Upper lobe of left lung (tissue), 4 donors: ENCODE measurements around the gene LENG1.

Experiments used
- EP300 ChIP-seq, 4 donors: sonication (generic); formaldehyde crosslinking; IDR thresholded peaks; one replicate each; pipeline ENCODE4 v1.5.1; 2017; ENCODE audit warnings: antibody characterized with exemption in 4 of 4, control low read depth in 2 of 4
- POLR2A ChIP-seq, 4 donors: fragments of 450-650 bp; IDR thresholded peaks; one replicate each; pipeline ENCODE4 v1.5.1; 2016 to 2017; ENCODE audit warnings: antibody characterized with exemption in 4 of 4, mild to moderate bottlenecking in 2 of 4
- POLR2AphosphoS5 ChIP-seq, 2 donors: sonication (generic); formaldehyde crosslinking; IDR thresholded peaks; one replicate each; pipeline ENCODE4 v1.5.1; 2017; ENCODE audit warnings: antibody characterized with exemption in 2 of 2
- TF ChIP-seq, protein P1 (sequence below), 6 experiments: fragments of 450-650 bp in 4 of 6; fragments of 200-600 bp in 2 of 6; sonication (generic) in 2 of 6; IDR thresholded peaks; one replicate each; pipeline ENCODE4 v1.5.1; 2016 to 2019; ENCODE audit warnings: antibody characterized with exemption in 6 of 6

DNA sequence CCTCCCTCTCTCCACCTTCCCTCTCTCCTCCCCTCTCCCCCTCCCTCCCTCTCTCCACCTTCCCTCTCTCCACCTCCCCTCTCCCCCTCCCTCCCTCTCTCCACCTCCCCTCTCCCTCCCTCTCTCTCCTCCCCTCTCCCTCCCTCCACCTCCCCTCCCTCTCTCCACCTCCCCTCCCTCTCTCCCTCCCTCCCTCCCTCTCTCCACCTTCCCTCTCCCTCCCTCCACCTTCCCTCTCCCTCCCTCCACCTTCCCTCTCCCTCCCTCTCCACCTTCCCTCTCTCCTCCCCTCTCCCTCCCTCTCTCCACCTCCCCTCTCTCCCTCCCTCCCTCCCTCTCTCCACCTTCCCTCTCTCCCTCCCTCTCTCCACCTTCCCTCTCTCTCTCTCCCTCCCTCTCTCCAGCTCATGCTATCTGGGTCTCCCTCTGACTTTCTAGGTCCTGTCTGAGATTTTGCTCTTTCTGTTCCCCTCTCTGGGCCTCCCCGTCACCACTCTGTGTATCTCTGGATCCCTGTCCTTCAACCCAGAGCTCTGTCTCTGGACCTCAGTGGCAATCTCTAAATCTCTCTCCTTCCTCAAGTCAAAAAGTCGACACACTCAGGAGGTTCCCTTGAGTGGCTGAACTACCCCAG lies 25.4 kb downstream of the LENG1 start:
- TF ChIP-seq, protein P1, sequence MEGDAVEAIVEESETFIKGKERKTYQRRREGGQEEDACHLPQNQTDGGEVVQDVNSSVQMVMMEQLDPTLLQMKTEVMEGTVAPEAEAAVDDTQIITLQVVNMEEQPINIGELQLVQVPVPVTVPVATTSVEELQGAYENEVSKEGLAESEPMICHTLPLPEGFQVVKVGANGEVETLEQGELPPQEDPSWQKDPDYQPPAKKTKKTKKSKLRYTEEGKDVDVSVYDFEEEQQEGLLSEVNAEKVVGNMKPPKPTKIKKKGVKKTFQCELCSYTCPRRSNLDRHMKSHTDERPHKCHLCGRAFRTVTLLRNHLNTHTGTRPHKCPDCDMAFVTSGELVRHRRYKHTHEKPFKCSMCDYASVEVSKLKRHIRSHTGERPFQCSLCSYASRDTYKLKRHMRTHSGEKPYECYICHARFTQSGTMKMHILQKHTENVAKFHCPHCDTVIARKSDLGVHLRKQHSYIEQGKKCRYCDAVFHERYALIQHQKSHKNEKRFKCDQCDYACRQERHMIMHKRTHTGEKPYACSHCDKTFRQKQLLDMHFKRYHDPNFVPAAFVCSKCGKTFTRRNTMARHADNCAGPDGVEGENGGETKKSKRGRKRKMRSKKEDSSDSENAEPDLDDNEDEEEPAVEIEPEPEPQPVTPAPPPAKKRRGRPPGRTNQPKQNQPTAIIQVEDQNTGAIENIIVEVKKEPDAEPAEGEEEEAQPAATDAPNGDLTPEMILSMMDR (IDR thresholded peaks at IDR 0.05): no peak
- TF ChIP-seq POLR2AphosphoS5 (IDR thresholded peaks at IDR 0.05) (no peak), POLR2A (IDR thresholded peaks at IDR 0.05) (no peak), EP300 (IDR thresholded peaks at IDR 0.05) (no peak)
